ENCODE data around the gene DNMBP.
"Not testable (repeated sequence)": the region's sequence is repeated elsewhere in the genome, so short reads cannot be mapped to it uniquely, and the experiment has no call there.

DNMBP gene

GRCh38 chr10:99964791-99965190, 45.0 kb downstream of the DNMBP start:
- Histone ChIP-seq H3K27me3 (ENCODE audit: control insufficient read depth, insufficient read depth, low read length) (no peaks in the 10 kb centered on the region), H3K4me1 (ENCODE audit: control insufficient read depth, insufficient read depth, low read length) (no peaks in the 10 kb centered on the region), H3K27ac (ENCODE audit: low read depth, low read length) (no peak overlapping the region), H3K36me3 (ENCODE audit: control insufficient read depth, insufficient read depth, low read length) (peaks cover 9% of the 10 kb centered on the region; the same call in 1 of the 2 replicates), H3K4me3 (ENCODE audit: low read depth, low read length) (no peak overlapping the region), H3K9ac (ENCODE audit: low read length) (no peak overlapping the region), H3K9me3 (ENCODE audit: control insufficient read depth, insufficient read depth, low read depth, low read length) (no peaks in the 10 kb centered on the region)

GRCh38 chr10:99963467-99964165, 46.1 kb downstream of the DNMBP start:
- not testable (repeated sequence) for H3K4me3 ChIP-seq (ENCODE audit: low read depth, low read length); H3K36me3 ChIP-seq (ENCODE audit: control insufficient read depth, insufficient read depth, low read length); H3K27me3 ChIP-seq (ENCODE audit: control insufficient read depth, insufficient read depth, low read length); H3K4me1 ChIP-seq (ENCODE audit: control insufficient read depth, insufficient read depth, low read length); H3K9me3 ChIP-seq (ENCODE audit: control insufficient read depth, insufficient read depth, low read depth, low read length); H3K9ac ChIP-seq (ENCODE audit: low read length); H3K27ac ChIP-seq (ENCODE audit: low read depth, low read length)

- H3K36me3 ChIP-seq (ENCODE audit: control insufficient read depth, insufficient read depth, low read length) = peaks cover 25% of the 10 kb centered on the region
- no peak overlapping the region for H3K27ac ChIP-seq (ENCODE audit: low read depth, low read length)
- no peaks in the 10 kb centered on the region for H3K27me3 ChIP-seq (ENCODE audit: control insufficient read depth, insufficient read depth, low read length)
- H3K4me3 ChIP-seq (ENCODE audit: low read depth, low read length) = no peak overlapping the region
- H3K9ac ChIP-seq (ENCODE audit: low read length) = no peak overlapping the region
- peaks cover 3% of the 10 kb centered on the region; the same call in 1 of the 2 replicates for H3K9me3 ChIP-seq (ENCODE audit: control insufficient read depth, insufficient read depth, low read depth, low read length)
- H3K4me1 ChIP-seq (ENCODE audit: control insufficient read depth, insufficient read depth, low read length) = no peaks in the 10 kb centered on the region
Measured at GRCh38 chr10:99958806-99959205, 50.9 kb downstream of the DNMBP start.

- H3K36me3 ChIP-seq (ENCODE audit: control insufficient read depth, insufficient read depth, low read length) = peaks cover 25% of the 10 kb centered on the region
- no peak overlapping the region for H3K4me3 ChIP-seq (ENCODE audit: low read depth, low read length)
- no peak overlapping the region for H3K9ac ChIP-seq (ENCODE audit: low read length)
- H3K9me3 ChIP-seq (ENCODE audit: control insufficient read depth, insufficient read depth, low read depth, low read length) = peaks cover 3% of the 10 kb centered on the region; the same call in 1 of the 2 replicates
- H3K27ac ChIP-seq (ENCODE audit: low read depth, low read length) = no peak overlapping the region
- no peaks in the 10 kb centered on the region for H3K27me3 ChIP-seq (ENCODE audit: control insufficient read depth, insufficient read depth, low read length)
- no peaks in the 10 kb centered on the region for H3K4me1 ChIP-seq (ENCODE audit: control insufficient read depth, insufficient read depth, low read length)
Measured at GRCh38 chr10:99958302-99958701, 51.4 kb downstream of the DNMBP start.

GRCh38 chr10:99953510-99953909, 56.2 kb downstream of the DNMBP start:
- H3K4me3 ChIP-seq (ENCODE audit: low read depth, low read length); H3K4me1 ChIP-seq (ENCODE audit: control insufficient read depth, insufficient read depth, low read length); H3K27ac ChIP-seq (ENCODE audit: low read depth, low read length); H3K27me3 ChIP-seq (ENCODE audit: control insufficient read depth, insufficient read depth, low read length); H3K9ac ChIP-seq (ENCODE audit: low read length): not testable (repeated sequence)
- Histone ChIP-seq H3K9me3 (ENCODE audit: control insufficient read depth, insufficient read depth, low read depth, low read length) (peaks cover 27% of the 10 kb centered on the region), H3K36me3 (ENCODE audit: control insufficient read depth, insufficient read depth, low read length) (peaks cover 39% of the 10 kb centered on the region)

- Histone ChIP-seq H3K36me3 (ENCODE audit: control insufficient read depth, insufficient read depth, low read length) (peaks cover 39% of the 10 kb centered on the region), H3K4me1 (ENCODE audit: control insufficient read depth, insufficient read depth, low read length) (no peaks in the 10 kb centered on the region), H3K27ac (ENCODE audit: low read depth, low read length) (no peak overlapping the region), H3K4me3 (ENCODE audit: low read depth, low read length) (no peak overlapping the region), H3K9me3 (ENCODE audit: control insufficient read depth, insufficient read depth, low read depth, low read length) (peaks cover 27% of the 10 kb centered on the region), H3K9ac (ENCODE audit: low read length) (no peak overlapping the region), H3K27me3 (ENCODE audit: control insufficient read depth, insufficient read depth, low read length) (no peaks in the 10 kb centered on the region)
Measured at GRCh38 chr10:99952799-99953198, 56.9 kb downstream of the DNMBP start.

- H3K4me1 ChIP-seq (ENCODE audit: control insufficient read depth, insufficient read depth, low read length); H3K27ac ChIP-seq (ENCODE audit: low read depth, low read length); H3K4me3 ChIP-seq (ENCODE audit: low read depth, low read length): not testable (repeated sequence)
Measured at GRCh38 chr10:99946051-99946450, 63.7 kb downstream of the DNMBP start.

GRCh38 chr10:99945263-99945662, 64.5 kb downstream of the DNMBP start:
- no peaks in the 10 kb centered on the region for H3K4me1 ChIP-seq (ENCODE audit: control insufficient read depth, insufficient read depth, low read length)
- H3K9me3 ChIP-seq (ENCODE audit: control insufficient read depth, insufficient read depth, low read depth, low read length) = peaks cover 14% of the 10 kb centered on the region; the same call in 1 of the 2 replicates
- no peaks in the 10 kb centered on the region for H3K36me3 ChIP-seq (ENCODE audit: control insufficient read depth, insufficient read depth, low read length)
- no peak overlapping the region for H3K9ac ChIP-seq (ENCODE audit: low read length)
- no peak overlapping the region for H3K27ac ChIP-seq (ENCODE audit: low read depth, low read length)
- H3K4me3 ChIP-seq (ENCODE audit: low read depth, low read length) = no peak overlapping the region
- H3K27me3 ChIP-seq (ENCODE audit: control insufficient read depth, insufficient read depth, low read length) = no peaks in the 10 kb centered on the region

More at GRCh38 chr10:99946051-99946450, 63.7 kb downstream of the DNMBP start:
- not testable (repeated sequence) for H3K27me3 ChIP-seq (ENCODE audit: control insufficient read depth, insufficient read depth, low read length); H3K9ac ChIP-seq (ENCODE audit: low read length); H3K36me3 ChIP-seq (ENCODE audit: control insufficient read depth, insufficient read depth, low read length)
- peaks cover 13% of the 10 kb centered on the region for H3K9me3 ChIP-seq (ENCODE audit: control insufficient read depth, insufficient read depth, low read depth, low read length)

- H3K9me3 ChIP-seq (ENCODE audit: control insufficient read depth, insufficient read depth, low read depth, low read length) = peaks cover 14% of the 10 kb centered on the region
- H3K36me3 ChIP-seq (ENCODE audit: control insufficient read depth, insufficient read depth, low read length) = no peaks in the 10 kb centered on the region
- H3K4me1 ChIP-seq (ENCODE audit: control insufficient read depth, insufficient read depth, low read length) = no peaks in the 10 kb centered on the region
- no peak overlapping the region for H3K9ac ChIP-seq (ENCODE audit: low read length)
- H3K27me3 ChIP-seq (ENCODE audit: control insufficient read depth, insufficient read depth, low read length) = no peaks in the 10 kb centered on the region
- no peak overlapping the region for H3K4me3 ChIP-seq (ENCODE audit: low read depth, low read length)
- no peak overlapping the region for H3K27ac ChIP-seq (ENCODE audit: low read depth, low read length)
Measured at GRCh38 chr10:99944860-99945259, 64.9 kb downstream of the DNMBP start.

GRCh38 chr10:99943908-99944307, 65.8 kb downstream of the DNMBP start:
- H3K4me3 ChIP-seq (ENCODE audit: low read depth, low read length) = no peak overlapping the region
- H3K4me1 ChIP-seq (ENCODE audit: control insufficient read depth, insufficient read depth, low read length) = peaks cover 1% of the 10 kb centered on the region; the same call in 1 of the 2 replicates
- H3K9ac ChIP-seq (ENCODE audit: low read length) = no peak overlapping the region
- H3K9me3 ChIP-seq (ENCODE audit: control insufficient read depth, insufficient read depth, low read depth, low read length) = peaks cover 15% of the 10 kb centered on the region
- H3K27me3 ChIP-seq (ENCODE audit: control insufficient read depth, insufficient read depth, low read length) = no peaks in the 10 kb centered on the region
- no peaks in the 10 kb centered on the region for H3K36me3 ChIP-seq (ENCODE audit: control insufficient read depth, insufficient read depth, low read length)
- no peak overlapping the region for H3K27ac ChIP-seq (ENCODE audit: low read depth, low read length)

GRCh38 chr10:99941942-99942820, 67.6 kb downstream of the DNMBP start:
- Histone ChIP-seq H3K27me3 (ENCODE audit: control insufficient read depth, insufficient read depth, low read length) (no peaks in the 10 kb centered on the region), H3K9ac (ENCODE audit: low read length) (no peak overlapping the region), H3K4me3 (ENCODE audit: low read depth, low read length) (no peak overlapping the region), H3K36me3 (ENCODE audit: control insufficient read depth, insufficient read depth, low read length) (no peaks in the 10 kb centered on the region), H3K9me3 (ENCODE audit: control insufficient read depth, insufficient read depth, low read depth, low read length) (peaks cover 15% of the 10 kb centered on the region), H3K27ac (ENCODE audit: low read depth, low read length) (no peak overlapping the region), H3K4me1 (ENCODE audit: control insufficient read depth, insufficient read depth, low read length) (peaks cover 7% of the 10 kb centered on the region; the same call in 1 of the 2 replicates)

Data from HUES6 (cell line).